Sigmoid colon (tissue), 4 donors: Measurements from ENCODE around the gene GRIP1.

Experiments
- POLR2AphosphoS5 ChIP-seq, 4 donors: sonication (generic); formaldehyde crosslinking; IDR thresholded peaks; one replicate each; pipeline ENCODE4 v1.6.1; 2017; ENCODE audit warnings: antibody characterized with exemption in 4 of 4
- TF ChIP-seq, protein P1 (sequence below), 4 experiments: fragments of 450-650 bp in 3 of 4; fragments of 200-600 bp in 1 of 4; IDR thresholded peaks; one replicate each; pipeline ENCODE4 v1.5.1; 2016 to 2019; ENCODE audit warnings: antibody characterized with exemption in 4 of 4, mild to moderate bottlenecking in 3 of 4, moderate library complexity in 2 of 4

DNA sequence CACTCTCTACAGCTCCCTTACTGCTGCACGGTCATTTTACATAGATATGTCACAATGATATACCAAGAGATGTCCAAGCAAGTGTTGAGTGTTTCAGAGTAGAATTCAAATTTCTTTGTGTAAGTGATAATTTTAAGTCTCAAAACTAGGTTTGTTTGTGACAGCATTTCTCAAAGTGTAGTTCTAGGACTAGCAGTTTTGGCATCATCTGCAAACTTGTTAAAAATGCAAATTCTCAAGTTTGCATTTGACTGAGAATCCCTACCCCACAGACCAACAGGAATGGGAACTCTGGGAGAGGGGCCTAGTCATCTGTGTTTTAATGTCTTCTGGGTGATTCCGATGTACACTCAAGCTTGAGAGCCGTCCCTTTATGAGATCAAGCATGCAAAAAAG, 279.0 kb downstream of the GRIP1 start:
- no peak for TF ChIP-seq POLR2AphosphoS5 (IDR thresholded peaks at IDR 0.05)
- TF ChIP-seq, protein P1, sequence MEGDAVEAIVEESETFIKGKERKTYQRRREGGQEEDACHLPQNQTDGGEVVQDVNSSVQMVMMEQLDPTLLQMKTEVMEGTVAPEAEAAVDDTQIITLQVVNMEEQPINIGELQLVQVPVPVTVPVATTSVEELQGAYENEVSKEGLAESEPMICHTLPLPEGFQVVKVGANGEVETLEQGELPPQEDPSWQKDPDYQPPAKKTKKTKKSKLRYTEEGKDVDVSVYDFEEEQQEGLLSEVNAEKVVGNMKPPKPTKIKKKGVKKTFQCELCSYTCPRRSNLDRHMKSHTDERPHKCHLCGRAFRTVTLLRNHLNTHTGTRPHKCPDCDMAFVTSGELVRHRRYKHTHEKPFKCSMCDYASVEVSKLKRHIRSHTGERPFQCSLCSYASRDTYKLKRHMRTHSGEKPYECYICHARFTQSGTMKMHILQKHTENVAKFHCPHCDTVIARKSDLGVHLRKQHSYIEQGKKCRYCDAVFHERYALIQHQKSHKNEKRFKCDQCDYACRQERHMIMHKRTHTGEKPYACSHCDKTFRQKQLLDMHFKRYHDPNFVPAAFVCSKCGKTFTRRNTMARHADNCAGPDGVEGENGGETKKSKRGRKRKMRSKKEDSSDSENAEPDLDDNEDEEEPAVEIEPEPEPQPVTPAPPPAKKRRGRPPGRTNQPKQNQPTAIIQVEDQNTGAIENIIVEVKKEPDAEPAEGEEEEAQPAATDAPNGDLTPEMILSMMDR (IDR thresholded peaks at IDR 0.05): no peak
